GF-D8 (cell line): ENCODE data around the gene DOK3.

Experiments used
- DNase-seq: peaks from one replicate; lab custom pipeline; 2025; lab: John Stamatoyannopoulos, UW

DOK3 gene

GRCh38 chr5:177512736-177513380 is 3.2 kb upstream of the DOK3 start:
- DNase-seq: no peak

GRCh38 chr5:177511796-177512675 is 2.4 kb upstream of the DOK3 start:
- no peak for DNase-seq

- no peak for DNase-seq
Measured at GRCh38 chr5:177511181-177511580, 1.6 kb upstream of the DOK3 start.

GRCh38 chr5:177510567-177511053 is 984 bp upstream of the DOK3 start:
- DNase-seq: peak; percentile 97

- DNase-seq: peak; percentile 57
Measured at GRCh38 chr5:177509991-177510566, 453 bp upstream of the DOK3 start.

GRCh38 chr5:177508837-177509236 is 789 bp downstream of the DOK3 start:
- DNase-seq: peak; percentile 58

- DNase-seq: no peak
Measured at GRCh38 chr5:177508221-177508611, 1.4 kb downstream of the DOK3 start.

GRCh38 chr5:177507596-177508220 is 1.9 kb downstream of the DOK3 start:
- DNase-seq: peak; percentile 21

GRCh38 chr5:177507165-177507564 is 2.5 kb downstream of the DOK3 start:
- peak; percentile 4 for DNase-seq

- no peak for DNase-seq
Measured at GRCh38 chr5:177505075-177505474, 4.6 kb downstream of the DOK3 start.

- DNase-seq: no peak
Measured at GRCh38 chr5:177504086-177505056, 5.3 kb downstream of the DOK3 start.

- DNase-seq: no peak
Measured at GRCh38 chr5:177503351-177504085, 6.1 kb downstream of the DOK3 start.

- DNase-seq: no peak
Measured at GRCh38 chr5:177502886-177503285, 6.7 kb downstream of the DOK3 start.

- DNase-seq: no peak
Measured at GRCh38 chr5:177501874-177502678, 7.5 kb downstream of the DOK3 start.

GRCh38 chr5:177500685-177501522 is 8.7 kb downstream of the DOK3 start:
- DNase-seq: peak; percentile 30

GRCh38 chr5:177499842-177500241 is 9.8 kb downstream of the DOK3 start:
- DNase-seq: no peak

GRCh38 chr5:177498013-177498787 is 11.4 kb downstream of the DOK3 start:
- DNase-seq: no peak
